ENCODE data around the gene EFHC1. TPM values are rescaled to one million over a fixed set of nuclear protein-coding genes. Genes with fewer than 3 reads are reported as not detected.
A peak's percentile ranks its signal among the peaks of the same experiment; 100 is the strongest.

EFHC1 gene
- total and polyA plus RNA-seq, 4 donors = 3.3 to 11.3 (median 6.9) TPM

GRCh38 chr6:52550870-52551269 is 130.7 kb downstream of the EFHC1 start:
- peak overlapping the region in 1 of 2 donors; percentile 71 for H3K27ac ChIP-seq (ENCODE audit: low read depth in 1 of 2, low read length in 2 of 2)
- peaks cover 23 to 56% (median 43%) of the 10 kb centered on the region in 4 donors for H3K4me1 ChIP-seq (ENCODE audit: control insufficient read depth in 4 of 4, insufficient read depth in 4 of 4, low read length in 3 of 4)
- 74% methylated on average over 5 of the region's 5 CpGs for WGBS
- H3K9me3 ChIP-seq (ENCODE audit: control insufficient read depth in 4 of 4, low read length in 3 of 4) = no peaks in the 10 kb centered on the region
- TF ChIP-seq GABPA (IDR thresholded peaks at IDR 0.05 in 1 of 2, conservative IDR thresholded peaks at IDR 0.05 in 1 of 2) = no peak
- no peak for TF ChIP-seq HNF4A (conservative IDR thresholded peaks at IDR 0.05)
- no peak for TF ChIP-seq ATF3 (IDR thresholded peaks at IDR 0.05)
- no peak for TF ChIP-seq FOXA1 (IDR thresholded peaks at IDR 0.05)
- TF ChIP-seq FOXA2 (IDR thresholded peaks at IDR 0.05) = no peak
- TF ChIP-seq HNF4G (IDR thresholded peaks at IDR 0.05) = no peak
- no peak for TF ChIP-seq RXRA (IDR thresholded peaks at IDR 0.05)
- TF ChIP-seq REST (IDR thresholded peaks at IDR 0.05) = no peak
- no peak for TF ChIP-seq NR2F2 (IDR thresholded peaks at IDR 0.05)
- no peak for TF ChIP-seq MAX (IDR thresholded peaks at IDR 0.05)
- TF ChIP-seq YY1 (IDR thresholded peaks at IDR 0.05) = no peak
- TF ChIP-seq EGR1 (IDR thresholded peaks at IDR 0.05; ENCODE audit: low read depth in 2 of 2) = no peak
- no peak for TF ChIP-seq RAD21 (IDR thresholded peaks at IDR 0.05)
- no peak for TF ChIP-seq ZBTB33 (IDR thresholded peaks at IDR 0.05)
- no peak for TF ChIP-seq CTCF (IDR thresholded peaks at IDR 0.05; ENCODE audit: low read depth, low read length, missing input control)
- no peak for TF ChIP-seq SP1 (IDR thresholded peaks at IDR 0.05)
- TF ChIP-seq JUND (IDR thresholded peaks at IDR 0.05) = no peak
- H3K36me3 ChIP-seq (ENCODE audit: control insufficient read depth in 4 of 4, insufficient read depth in 3 of 4, low read depth in 1 of 4, low read length in 3 of 4) = no peaks in the 10 kb centered on the region
- no peak for DNase-seq (ENCODE audit: low spot score)
- H3K9ac ChIP-seq (ENCODE audit: low read depth in 1 of 2, low read length in 2 of 2) = peak overlapping the region in 1 of 2 donors; percentile 51
- no peaks in the 10 kb centered on the region for H3K27me3 ChIP-seq (ENCODE audit: control insufficient read depth in 4 of 4, insufficient read depth in 4 of 4, low read length in 3 of 4)
- no peak overlapping the region for H3K4me3 ChIP-seq (ENCODE audit: low read depth in 1 of 3, low read length in 3 of 3)
